SK-N-SH (cell line): ENCODE measurements around the gene IQCK. TPM values are rescaled to one million over a fixed set of nuclear protein-coding genes. Genes with fewer than 3 reads are reported as not detected.

Experiments used
- CTCF ChIA-PET: fragments of 300-600, 350-600 bp; formaldehyde crosslinking; extraction: SDS; loops from one replicate; lab custom pipeline; 2021; lab: Yijun Ruan, JAX
- POLR2A ChIA-PET: fragments of 350-600 bp; sonication (Branson Sonifier 250); formaldehyde crosslinking; extraction: SDS; loops from one replicate; lab custom pipeline; 2020; ENCODE audit warnings: antibody characterized with exemption, inconsistent platforms; lab: Yijun Ruan, JAX
- DNase-seq: peaks from one replicate; pipeline ENCODE4 v3.0.0; 2012
- H2AFZ ChIP-seq: fragments of 200-600 bp; sonication (generic); 2 replicates; pipeline ENCODE4 v1.8.1; 2016; ENCODE audit warnings: antibody characterized with exemption, mild to moderate bottlenecking, low read depth
- H3F3A ChIP-seq: fragments of 200-600 bp; sonication (generic); replicated peaks from 2 replicates; pipeline ENCODE3; 2016; ENCODE audit warnings: antibody characterized with exemption, mild to moderate bottlenecking; ENCODE audit not compliant: insufficient read depth
- H3K27ac ChIP-seq, 2 experiments: fragments of 200-500 bp in 1 of 2; fragments of 200-600 bp in 1 of 2; sonication (Bioruptor generic) in 1 of 2; sonication (generic), shearing (Covaris generic) in 1 of 2; 2 replicates each; pipeline versions ENCODE4 v1.5.1 to v1.6.1; 2014 to 2016; ENCODE audit warnings: low read depth in 2 of 2, inconsistent platforms in 1 of 2, low read length in 1 of 2, mild to moderate bottlenecking in 1 of 2, mixed read lengths in 1 of 2
- H3K27me3 ChIP-seq: fragments of 200-600 bp; sonication (generic), shearing (Covaris generic); 2 replicates; pipeline ENCODE4 v1.6.1; 2016; ENCODE audit warnings: mixed run types; ENCODE audit not compliant: insufficient read depth
- H3K36me3 ChIP-seq, 2 experiments: fragments of 200-500 bp in 1 of 2; fragments of 200-600 bp in 1 of 2; sonication (Bioruptor generic) in 1 of 2; sonication (generic) in 1 of 2; replicated peaks in 1 of 2; 2 replicates each; pipeline versions ENCODE3 to v1.5.1; 2014 to 2016; ENCODE audit warnings: low read length in 1 of 2, mild to moderate bottlenecking in 1 of 2; ENCODE audit not compliant: insufficient read depth in 2 of 2, control insufficient read depth in 1 of 2
- H3K4me1 ChIP-seq, 2 experiments: fragments of 200-500 bp in 1 of 2; fragments of 200-600 bp in 1 of 2; sonication (Bioruptor generic) in 1 of 2; sonication (generic), shearing (Covaris generic) in 1 of 2; 2 replicates each; pipeline versions ENCODE4 v1.5.1 to v1.6.1; 2014 to 2016; ENCODE audit warnings: low read depth in 1 of 2, low read length in 1 of 2, mixed run types in 1 of 2; ENCODE audit not compliant: insufficient read depth in 2 of 2, control insufficient read depth in 1 of 2
- H3K4me2 ChIP-seq: fragments of 200-600 bp; sonication (generic), shearing (Covaris generic); 2 replicates; pipeline ENCODE4 v1.6.1; 2017; ENCODE audit warnings: mixed run types
- H3K4me3 ChIP-seq, 2 experiments: fragments of 200-500 bp in 1 of 2; fragments of 200-600 bp in 1 of 2; sonication (Bioruptor generic) in 1 of 2; sonication (generic), shearing (Covaris generic) in 1 of 2; 2 replicates each; pipeline versions ENCODE4 v1.5.1 to v1.8.1; 2014 to 2016; ENCODE audit warnings: low read depth in 2 of 2, inconsistent platforms in 1 of 2, low read length in 1 of 2, mild to moderate bottlenecking in 1 of 2, mixed read lengths in 1 of 2, moderate library complexity in 1 of 2
- H3K79me2 ChIP-seq: fragments of 200-600 bp; sonication (generic); 2 replicates; pipeline ENCODE4 v1.8.1; 2017; ENCODE audit warnings: mild to moderate bottlenecking; ENCODE audit not compliant: insufficient read depth
- H3K9ac ChIP-seq: fragments of 200-600 bp; sonication (generic); 2 replicates; pipeline ENCODE4 v1.6.1; 2017; ENCODE audit warnings: mixed run types
- H3K9me2 ChIP-seq: fragments of 200-600 bp; sonication (generic); 2 replicates; pipeline ENCODE4 v1.6.1; 2017; ENCODE audit warnings: mixed run types
- H3K9me3 ChIP-seq: fragments of 200-600 bp; sonication (generic); 2 replicates; pipeline ENCODE4 v1.6.1; 2017; ENCODE audit warnings: mixed run types, mild to moderate bottlenecking, moderate library complexity
- H4K20me1 ChIP-seq: fragments of 200-600 bp; sonication (generic); 2 replicates; pipeline ENCODE4 v1.6.1; 2017; ENCODE audit warnings: mild to moderate bottlenecking, mixed run types; ENCODE audit not compliant: insufficient read depth
- FOXJ3 ChIP-seq: sonication (generic); formaldehyde crosslinking; IDR thresholded peaks from 2 replicates; pipeline ENCODE4 v1.5.1; 2020; ENCODE audit warnings: mild to moderate bottlenecking, missing genetic modification reagents
- GATA2 ChIP-seq: sonication (generic); formaldehyde crosslinking; IDR thresholded peaks from 2 replicates; pipeline ENCODE4 v1.5.0; 2020; ENCODE audit warnings: mild to moderate bottlenecking, missing genetic modification reagents
- NFIC ChIP-seq: IDR thresholded peaks from 2 replicates; pipeline ENCODE4 v1.4.0; 2012; ENCODE audit warnings: borderline replicate concordance
- REST ChIP-seq: IDR thresholded peaks from 2 replicates; pipeline ENCODE4 v1.6.1; 2012; ENCODE audit warnings: mild to moderate bottlenecking, low read depth, low read length, moderate library complexity
- TAF1 ChIP-seq: IDR thresholded peaks from 2 replicates; pipeline ENCODE4 v1.6.1; 2012; ENCODE audit warnings: low read depth, mild to moderate bottlenecking, low read length, moderate library complexity, borderline replicate concordance
- TCF12 ChIP-seq: IDR thresholded peaks from 2 replicates; pipeline ENCODE4 v1.4.0; 2012
- USF2 ChIP-seq: fragments of 150-350 bp; IDR thresholded peaks from 2 replicates; pipeline ENCODE4 v1.6.1; 2017; ENCODE audit warnings: antibody characterized with exemption, low read length, low read depth, borderline replicate concordance
- WGBS: methylation state at CpG from one replicate; pipeline ENCODE4 v1.1.6; 2017; ENCODE audit warnings: low lambda C conversion rate; 5-methylcytosine and 5-hydroxymethylcytosine counted together
- polyA plus RNA-seq, 3 experiments: library from polyadenylated mRNA; depleted of rRNA; stranded (reverse); fragments of >200 nt; gene quantifications; 2 replicates each; pipeline ENCODE4 v1.2.3, GENCODE V29; 2012

IQCK gene
- polyA plus RNA-seq, 1 of the 3 experiments (the other 2 are of a cell fraction): 7.3 TPM

- no peak overlapping the region for H3K27ac ChIP-seq
- H2AFZ ChIP-seq: no peak overlapping the region
- no peaks in the 10 kb centered on the region for H3K79me2 ChIP-seq
- POLR2A ChIA-PET: no interaction called here
- no peaks in the 10 kb centered on the region for H4K20me1 ChIP-seq
- H3K27me3 ChIP-seq: no peaks in the 10 kb centered on the region
- 94% methylated on average over 7 of the region's 7 CpGs for WGBS
- H3K4me3 ChIP-seq: no peak overlapping the region
- H3K9ac ChIP-seq: no peak overlapping the region
- TF ChIP-seq TCF12: no peak
- TF ChIP-seq FOXJ3 (CRISPR knock-in tag): no peak
- no peak for TF ChIP-seq GATA2
- TF ChIP-seq NFIC: no peak
- TF ChIP-seq REST: no peak
- no peak for TF ChIP-seq TAF1
- TF ChIP-seq USF2: no peak
- TF ChIP-seq, all 33 proteins: peak for 0
- Histone ChIP-seq H3K9me2 (no peaks in the 10 kb centered on the region), H3K4me1 (no peaks in the 10 kb centered on the region; a peak in 1 of 4 replicates), H3F3A (peaks cover 4% of the 10 kb centered on the region), H3K36me3 (peaks cover 33 to 45% of the 10 kb centered on the region in 2 experiments), H3K4me2 (no peak overlapping the region), H3K9me3 (no peaks in the 10 kb centered on the region)
- CTCF ChIA-PET: interaction anchor here (1.2 kb wide), 1 partner anchor 199 kb away, joined by 3 read pairs; no protein-coding TSS in a partner anchor
- no peak for DNase-seq
Observed at GRCh38 chr16:19687279-19687678, 30.8 kb upstream of the IQCK start.

- Histone ChIP-seq H3K4me1 (no peaks in the 10 kb centered on the region; a peak in 1 of 4 replicates), H4K20me1 (no peaks in the 10 kb centered on the region), H3K4me3 (no peak overlapping the region), H3K27ac (no peak overlapping the region), H3K9ac (no peak overlapping the region), H3K4me2 (no peak overlapping the region), H3F3A (peaks cover 4% of the 10 kb centered on the region), H3K79me2 (no peaks in the 10 kb centered on the region), H3K36me3 (peaks cover 35% of the 10 kb centered on the region in 2 experiments), H3K27me3 (no peaks in the 10 kb centered on the region), H3K9me3 (no peaks in the 10 kb centered on the region), H3K9me2 (no peaks in the 10 kb centered on the region), H2AFZ (no peak overlapping the region)
- DNase-seq: no peak
- WGBS: 96% methylated on average over 16 of the region's 18 CpGs
- TF ChIP-seq TAF1: no peak
- CTCF ChIA-PET: no interaction called here
- POLR2A ChIA-PET: no interaction called here
Observed at GRCh38 chr16:19688396-19689024, 29.6 kb upstream of the IQCK start.
